Psoas muscle (tissue), 8 donors: Measurements from ENCODE around the gene KLHL29. TPM values are rescaled to one million over a fixed set of nuclear protein-coding genes. Genes with fewer than 3 reads are reported as not detected.

Source experiments
- ATAC-seq, 4 donors: fragments of 200-7000 bp; cut with Tn5 transposase; one replicate each; pipeline ENCODE4 v1.9.1; 2020; ENCODE audit warnings: moderate library complexity in 3 of 4, mild to moderate bottlenecking in 2 of 4
- DNase-seq, 2 donors: peaks; one replicate each; pipeline ENCODE4 v3.0.0-alpha.2; 2020
- H3K27ac ChIP-seq: fragments of 200-600 bp; one replicate; pipeline ENCODE4 v1.8.0; 2022
- H3K27me3 ChIP-seq, 3 donors: fragments of 200-600 bp in 1 of 3; one replicate each; pipeline versions ENCODE4 v1.6.1 to v1.8.0; 2013 to 2022; ENCODE audit warnings: low read length in 2 of 3, mild to moderate bottlenecking in 2 of 3, moderate library complexity in 1 of 3; ENCODE audit not compliant: insufficient read depth in 3 of 3
- H3K36me3 ChIP-seq, 2 donors: fragments of 200-600 bp in 1 of 2; one replicate each; pipeline versions ENCODE4 v1.6.1 to v1.8.0; 2013 to 2022; ENCODE audit warnings: low read depth in 1 of 2, mild to moderate bottlenecking in 1 of 2, moderate library complexity in 1 of 2; ENCODE audit not compliant: insufficient read depth in 1 of 2
- H3K4me1 ChIP-seq: fragments of 200-600 bp; one replicate; pipeline ENCODE4 v1.8.0; 2022
- H3K4me3 ChIP-seq: fragments of 200-600 bp; one replicate; pipeline ENCODE4 v1.8.0; 2022; ENCODE audit warnings: mild to moderate bottlenecking
- H3K9me3 ChIP-seq: fragments of 200-600 bp; one replicate; pipeline ENCODE4 v1.8.0; 2022
- WGBS, 3 donors: extraction: QIAGEN DNeasy Blood & Tissue Kit; methylation state at CpG; one replicate each; pipeline versions ENCODE4 v1.1.6 to v1.1.7; 2013; 5-methylcytosine and 5-hydroxymethylcytosine counted together
- intact Hi-C, 2 donors: fragments of 100-400 bp; cut with DNase I; formaldehyde crosslinking; loops; one replicate each; pipeline versions ENCODE4 v1.11.0 to v1.14.2; 2022
- polyA plus RNA-seq, 3 donors: library from polyadenylated mRNA; stranded (reverse); fragments of 200-250 nt; gene quantifications; one replicate each; pipeline ENCODE4 v1.2.3, GENCODE V29; 2013
- total RNA-seq, 4 donors: library from RNA; stranded (reverse); fragmentation: NEBNext Ultra II Directional in 2 of 4; extraction: Animal tissue kit (Norgen Biotek cat#: 25700) in 2 of 4; gene quantifications; one replicate each; pipeline versions ENCODE4 v1.2.1 to v1.2.4, GENCODE V29; 2021 to 2023
- TF ChIP-seq, protein P1 (sequence below): fragments of 200-600 bp; IDR thresholded peaks from one replicate; pipeline ENCODE4 v1.8.0; 2022; ENCODE audit warnings: antibody characterized with exemption
- donor health status: healthy with polysubstance abuse.
- donor health status: DM: no; HTN: no; CAD: no; lungs with moderate emphysema.
- donor health status: Bipolar disorder and iron deficiency.
- donor health status: healthy.
- donor health status: DM: yes; HTN: yes; CAD: no.
- donor health status: DM: no; HTN: no; CAD: no.
- donor health status: DM: no; HTN: no; CAD: no.
- donor health status: DM: yes; HTN: yes; CAD: no.

KLHL29 gene
- total and polyA plus RNA-seq, 7 donors, result 4.4 to 14.1 (median 6.8) TPM

DNA sequence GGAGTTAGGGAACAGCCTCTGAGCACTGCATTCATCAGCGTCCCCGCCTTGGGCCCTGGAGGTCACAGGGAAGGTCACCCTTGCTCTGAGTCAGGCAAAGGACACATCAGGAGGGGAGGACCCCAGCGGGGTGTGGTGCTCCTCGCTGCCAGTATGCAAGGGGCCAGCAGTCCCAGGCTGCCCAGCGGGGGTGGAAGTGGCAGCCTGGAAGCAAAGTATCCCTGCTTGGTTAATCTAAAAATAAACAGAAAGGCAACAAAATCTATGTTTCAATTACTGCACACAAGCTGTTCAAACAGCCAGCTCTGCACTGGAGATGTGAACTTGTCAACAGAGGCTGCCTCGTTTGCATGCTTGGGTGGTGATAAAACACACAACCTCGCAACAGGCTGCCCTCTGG, 164.1 kb downstream of the KLHL29 start:
- Histone ChIP-seq H3K4me3 (no peak overlapping the region), H3K4me1 (no peaks in the 10 kb centered on the region), H3K27ac (no peak overlapping the region), H3K36me3 (no peaks in the 10 kb centered on the region), H3K9me3 (no peaks in the 10 kb centered on the region), H3K27me3 (no peaks in the 10 kb centered on the region)
- WGBS, 3 donors, result 71 to 92% (median 90%) methylated on average over 7 of the region's 7 CpGs
- intact Hi-C loops, result no loop called here
- no peak for DNase-seq
- ATAC-seq, result no peak
- TF ChIP-seq, protein P1, sequence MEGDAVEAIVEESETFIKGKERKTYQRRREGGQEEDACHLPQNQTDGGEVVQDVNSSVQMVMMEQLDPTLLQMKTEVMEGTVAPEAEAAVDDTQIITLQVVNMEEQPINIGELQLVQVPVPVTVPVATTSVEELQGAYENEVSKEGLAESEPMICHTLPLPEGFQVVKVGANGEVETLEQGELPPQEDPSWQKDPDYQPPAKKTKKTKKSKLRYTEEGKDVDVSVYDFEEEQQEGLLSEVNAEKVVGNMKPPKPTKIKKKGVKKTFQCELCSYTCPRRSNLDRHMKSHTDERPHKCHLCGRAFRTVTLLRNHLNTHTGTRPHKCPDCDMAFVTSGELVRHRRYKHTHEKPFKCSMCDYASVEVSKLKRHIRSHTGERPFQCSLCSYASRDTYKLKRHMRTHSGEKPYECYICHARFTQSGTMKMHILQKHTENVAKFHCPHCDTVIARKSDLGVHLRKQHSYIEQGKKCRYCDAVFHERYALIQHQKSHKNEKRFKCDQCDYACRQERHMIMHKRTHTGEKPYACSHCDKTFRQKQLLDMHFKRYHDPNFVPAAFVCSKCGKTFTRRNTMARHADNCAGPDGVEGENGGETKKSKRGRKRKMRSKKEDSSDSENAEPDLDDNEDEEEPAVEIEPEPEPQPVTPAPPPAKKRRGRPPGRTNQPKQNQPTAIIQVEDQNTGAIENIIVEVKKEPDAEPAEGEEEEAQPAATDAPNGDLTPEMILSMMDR, result no peak

GRCh38 chr2:23549821-23550530, 165.0 kb downstream of the KLHL29 start:
- no peak for ATAC-seq
- Histone ChIP-seq H3K36me3 (no peaks in the 10 kb centered on the region), H3K4me1 (no peaks in the 10 kb centered on the region), H3K27me3 (no peaks in the 10 kb centered on the region), H3K4me3 (no peak overlapping the region), H3K9me3 (no peaks in the 10 kb centered on the region), H3K27ac (no peak overlapping the region)
- TF ChIP-seq, protein P1, result no peak
- 82 to 86% (median 83%) methylated on average over 16 of the region's 16 CpGs for WGBS, 3 donors
- no peak for DNase-seq
- intact Hi-C loops, result no loop called here

- intact Hi-C loops, result no loop called here
- WGBS, 3 donors, result 53 to 65% (median 61%) methylated on average over 7 of the region's 7 CpGs
- TF ChIP-seq, protein P1, result no peak
- Histone ChIP-seq H3K4me3 (no peak overlapping the region), H3K36me3 (no peaks in the 10 kb centered on the region), H3K9me3 (no peaks in the 10 kb centered on the region), H3K27ac (no peak overlapping the region), H3K4me1 (no peaks in the 10 kb centered on the region), H3K27me3 (no peaks in the 10 kb centered on the region)
- DNase-seq (no peak), ATAC-seq (no peak)
Measured at GRCh38 chr2:23550553-23550952, 165.6 kb downstream of the KLHL29 start.

- ATAC-seq (no peak), DNase-seq (no peak)
- TF ChIP-seq, protein P1, result no peak
- intact Hi-C loops, result no loop called here
- no peaks in the 10 kb centered on the region for H3K4me1 ChIP-seq
- no peaks in the 10 kb centered on the region for H3K27me3 ChIP-seq
- no peak overlapping the region for H3K27ac ChIP-seq
- no peaks in the 10 kb centered on the region for H3K9me3 ChIP-seq
- H3K4me3 ChIP-seq, result no peak overlapping the region
- WGBS, 3 donors, result 88 to 96% (median 90%) methylated on average over 5 of the region's 5 CpGs
- H3K36me3 ChIP-seq, result no peaks in the 10 kb centered on the region
Measured at GRCh38 chr2:23551875-23552274, 166.9 kb downstream of the KLHL29 start.

DNA sequence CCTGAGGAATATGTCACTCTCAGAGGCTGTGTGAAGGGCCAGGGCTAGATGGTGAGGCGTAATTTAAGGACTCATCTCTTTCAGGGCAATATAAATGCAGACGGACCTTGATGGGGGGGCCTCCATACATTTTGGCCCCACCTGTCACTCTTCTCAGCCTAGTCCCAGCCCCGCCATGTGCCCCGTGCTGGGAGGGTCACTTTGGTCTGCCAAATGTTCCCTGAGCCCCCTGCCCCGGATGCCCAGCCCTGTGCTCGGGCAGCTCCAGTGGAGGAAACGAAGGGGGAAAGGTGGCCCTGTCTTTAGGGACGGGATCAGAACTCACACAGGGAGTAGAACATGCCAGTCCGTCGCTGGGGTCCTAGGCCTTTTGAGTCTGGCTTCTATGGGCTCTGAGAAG, 168.6 kb downstream of the KLHL29 start:
- Histone ChIP-seq H3K4me3 (no peak overlapping the region), H3K36me3 (no peaks in the 10 kb centered on the region), H3K4me1 (no peaks in the 10 kb centered on the region), H3K27me3 (no peaks in the 10 kb centered on the region), H3K27ac (no peak overlapping the region), H3K9me3 (no peaks in the 10 kb centered on the region)
- intact Hi-C loops, result no loop called here
- ATAC-seq, result no peak
- 91 to 96% (median 96%) methylated on average over 10 of the region's 10 CpGs for WGBS, 3 donors
- TF ChIP-seq, protein P1, result no peak
- peak in 1 of 2 donors; percentile 39 for DNase-seq
